Measurements from ENCODE around the gene MANSC1.
"Not testable (repeated sequence)": the region's sequence is repeated elsewhere in the genome, so short reads cannot be mapped to it uniquely, and the experiment has no call there.

Gene MANSC1

GRCh38 chr12:12365446-12365802 is 15.4 kb upstream of the MANSC1 start:
- DNase-seq: no peak

GRCh38 chr12:12364787-12365445 is 14.9 kb upstream of the MANSC1 start:
- DNase-seq: no peak

GRCh38 chr12:12358528-12358927 is 8.5 kb upstream of the MANSC1 start:
- no peak for DNase-seq

GRCh38 chr12:12357719-12358461 is 7.8 kb upstream of the MANSC1 start:
- DNase-seq: no peak

- peak; percentile 92 for DNase-seq
Observed at GRCh38 chr12:12356896-12357718, 7.1 kb upstream of the MANSC1 start, which contains the start of gene BORCS5. BORCS5 (plus strand) TSS chr12:12357078; CDS start chr12:12357452, 374 bp downstream.

- DNase-seq: no peak
Observed at GRCh38 chr12:12356467-12356895, 6.4 kb upstream of the MANSC1 start.

- no peak for DNase-seq
Observed at GRCh38 chr12:12353807-12354206, 3.8 kb upstream of the MANSC1 start.

- no peak for DNase-seq
Observed at GRCh38 chr12:12353276-12353675, 3.2 kb upstream of the MANSC1 start.

GRCh38 chr12:12351468-12352185 is 1.6 kb upstream of the MANSC1 start:
- DNase-seq: not testable (repeated sequence)

- no peak for DNase-seq
Observed at GRCh38 chr12:12350868-12351463, 924 bp upstream of the MANSC1 start.

GRCh38 chr12:12338527-12339168 is 11.4 kb downstream of the MANSC1 start:
- DNase-seq: no peak

GRCh38 chr12:12336511-12336910 is 13.5 kb downstream of the MANSC1 start:
- DNase-seq: no peak

GRCh38 chr12:12336049-12336411 is 14.0 kb downstream of the MANSC1 start:
- no peak for DNase-seq

- peak; percentile 46 for DNase-seq
Observed at GRCh38 chr12:12334367-12335040, 15.5 kb downstream of the MANSC1 start.

GRCh38 chr12:12333407-12334366 is 16.4 kb downstream of the MANSC1 start:
- peak; percentile 69 for DNase-seq

- DNase-seq: no peak
Observed at GRCh38 chr12:12331896-12332295, 18.1 kb downstream of the MANSC1 start.

GRCh38 chr12:12331244-12331771 is 18.7 kb downstream of the MANSC1 start:
- DNase-seq: peak; percentile 45

- DNase-seq: peak; percentile 64
Observed at GRCh38 chr12:12327802-12328201, 22.2 kb downstream of the MANSC1 start.

GRCh38 chr12:12326262-12326661 is 23.8 kb downstream of the MANSC1 start:
- no peak for DNase-seq

- DNase-seq: peak; percentile 97
Observed at GRCh38 chr12:12323591-12323990, 26.5 kb downstream of the MANSC1 start.

Data from fibroblast of skin of abdomen (primary cell).